Effector memory CD4-positive, alpha-beta T cell (primary cell): ENCODE measurements around the gene SMG7.

Experiments used
- DNase-seq, 3 donors: peaks; one replicate each; pipeline ENCODE4 v3.0.0-alpha.2; 2020
- H3K27ac ChIP-seq: 2 replicates; pipeline ENCODE4 v1.7.0; 2013; ENCODE audit warnings: mild to moderate bottlenecking, low read length, moderate library complexity; ENCODE audit not compliant: insufficient read depth, poor library complexity, severe bottlenecking
- H3K27me3 ChIP-seq: replicated peaks from 2 replicates; pipeline ENCODE4 v1.7.0; 2013; ENCODE audit warnings: mild to moderate bottlenecking, low read length; ENCODE audit not compliant: insufficient read depth, control insufficient read depth, poor library complexity, severe bottlenecking
- H3K36me3 ChIP-seq: 2 replicates; pipeline ENCODE4 v1.7.0; 2013; ENCODE audit warnings: mild to moderate bottlenecking, low read length, moderate library complexity; ENCODE audit not compliant: control insufficient read depth, insufficient read depth
- H3K4me1 ChIP-seq: 2 replicates; pipeline ENCODE4 v1.7.0; 2013; ENCODE audit warnings: low read length, mild to moderate bottlenecking; ENCODE audit not compliant: control insufficient read depth, insufficient read depth, poor library complexity, severe bottlenecking
- H3K4me3 ChIP-seq: 2 replicates; pipeline ENCODE4 v1.7.0; 2013; ENCODE audit warnings: low read length, low read depth, mild to moderate bottlenecking; ENCODE audit not compliant: insufficient read depth, poor library complexity, severe bottlenecking
- H3K9me3 ChIP-seq: 2 replicates; pipeline ENCODE4 v1.7.0; 2013; ENCODE audit warnings: mild to moderate bottlenecking, low read length, moderate library complexity; ENCODE audit not compliant: control insufficient read depth

SMG7 gene

DNA sequence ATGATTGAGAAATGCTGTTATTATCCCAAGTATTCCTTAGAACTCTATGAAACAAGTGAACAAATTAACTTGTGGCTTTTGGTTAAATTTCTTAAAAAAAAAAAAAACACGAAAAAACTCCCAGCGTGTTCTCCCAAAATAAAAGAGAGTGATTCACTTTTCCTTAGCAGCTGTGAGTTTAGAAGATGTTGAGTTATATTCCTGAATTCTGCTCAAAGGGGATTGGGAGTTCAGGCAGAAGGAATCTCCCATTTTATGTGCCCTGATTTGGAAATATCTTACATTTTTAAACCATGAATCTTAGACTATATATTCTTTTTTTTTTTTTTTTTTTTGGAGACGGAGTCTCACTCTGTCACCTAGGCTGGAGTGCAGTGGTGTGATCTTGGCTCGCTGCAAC, 34.3 kb downstream of the SMG7 start:
- no peak overlapping the region for H3K27ac ChIP-seq
- H3K36me3 ChIP-seq, result no peaks in the 10 kb centered on the region
- H3K4me3 ChIP-seq, result no peak overlapping the region
- no peak for DNase-seq
- no peaks in the 10 kb centered on the region for H3K4me1 ChIP-seq
- no peaks in the 10 kb centered on the region for H3K27me3 ChIP-seq
- no peaks in the 10 kb centered on the region for H3K9me3 ChIP-seq

DNA sequence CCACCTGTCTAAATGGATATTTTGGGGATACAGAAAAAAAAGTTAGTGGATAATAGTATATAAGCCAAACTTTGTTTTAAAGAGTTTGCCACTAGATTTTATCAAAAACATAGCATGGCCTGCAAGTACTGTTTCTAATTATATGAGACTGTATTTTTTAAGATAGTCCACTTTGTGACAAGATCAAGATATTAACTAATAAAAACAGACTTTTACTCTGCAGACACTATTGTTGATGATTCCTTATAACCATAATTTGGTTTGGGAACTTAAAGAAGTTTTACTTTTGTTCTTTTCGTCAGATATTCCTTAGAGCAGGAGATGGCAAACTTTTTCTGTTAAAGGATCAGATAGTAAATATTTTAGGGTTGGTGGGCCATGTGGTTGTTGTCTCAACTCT, 36.4 kb downstream of the SMG7 start:
- H3K4me1 ChIP-seq, result no peaks in the 10 kb centered on the region
- no peaks in the 10 kb centered on the region for H3K27me3 ChIP-seq
- no peak overlapping the region for H3K4me3 ChIP-seq
- no peaks in the 10 kb centered on the region for H3K36me3 ChIP-seq
- H3K27ac ChIP-seq, result no peak overlapping the region
- DNase-seq, result no peak
- H3K9me3 ChIP-seq, result no peaks in the 10 kb centered on the region

DNA sequence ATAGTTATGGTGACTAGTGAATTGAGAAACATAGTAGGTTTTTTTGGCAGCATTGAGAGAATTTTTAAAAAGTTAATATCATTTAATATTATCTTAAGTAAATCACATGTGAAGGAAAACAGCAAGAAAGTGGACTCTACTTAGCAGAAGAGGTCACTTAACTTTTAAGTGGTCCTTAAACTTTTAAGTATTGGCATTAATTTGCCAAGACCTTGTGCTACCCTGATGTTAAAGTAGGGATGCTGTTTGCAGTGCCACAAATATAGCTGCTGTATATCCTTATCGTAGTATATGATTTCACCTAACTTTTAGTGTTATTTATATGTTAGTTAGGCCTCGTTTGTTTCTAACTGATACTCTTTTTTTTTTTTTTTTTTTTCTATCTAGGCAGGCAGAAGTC, 40.2 kb downstream of the SMG7 start:
- Histone ChIP-seq H3K27me3 (no peaks in the 10 kb centered on the region), H3K9me3 (no peaks in the 10 kb centered on the region), H3K36me3 (peaks cover 26% of the 10 kb centered on the region), H3K4me3 (no peak overlapping the region), H3K27ac (no peak overlapping the region), H3K4me1 (no peaks in the 10 kb centered on the region)
- no peak for DNase-seq

DNA sequence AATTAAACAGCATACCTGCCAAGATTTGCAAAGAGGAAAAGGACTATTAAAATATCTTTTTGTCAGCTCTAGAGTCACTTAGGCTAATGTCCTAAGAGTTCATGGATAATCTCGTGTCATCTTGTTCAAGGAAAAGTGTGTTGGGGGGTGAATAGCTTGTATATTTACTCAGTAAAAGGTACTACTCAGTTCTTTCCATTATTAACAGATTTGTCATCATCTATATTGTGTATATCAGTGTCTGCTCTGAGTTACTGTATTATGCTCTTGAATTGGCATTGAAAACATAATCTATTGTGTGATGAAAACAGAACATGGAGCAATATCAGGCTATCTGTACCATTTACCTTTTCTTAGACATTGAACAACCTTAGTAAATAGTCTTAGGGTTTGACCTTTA, 41.9 kb downstream of the SMG7 start:
- Histone ChIP-seq H3K4me1 (no peaks in the 10 kb centered on the region), H3K36me3 (peaks cover 35% of the 10 kb centered on the region), H3K9me3 (no peaks in the 10 kb centered on the region), H3K27me3 (no peaks in the 10 kb centered on the region), H3K27ac (no peak overlapping the region), H3K4me3 (no peak overlapping the region)
- no peak for DNase-seq

DNA sequence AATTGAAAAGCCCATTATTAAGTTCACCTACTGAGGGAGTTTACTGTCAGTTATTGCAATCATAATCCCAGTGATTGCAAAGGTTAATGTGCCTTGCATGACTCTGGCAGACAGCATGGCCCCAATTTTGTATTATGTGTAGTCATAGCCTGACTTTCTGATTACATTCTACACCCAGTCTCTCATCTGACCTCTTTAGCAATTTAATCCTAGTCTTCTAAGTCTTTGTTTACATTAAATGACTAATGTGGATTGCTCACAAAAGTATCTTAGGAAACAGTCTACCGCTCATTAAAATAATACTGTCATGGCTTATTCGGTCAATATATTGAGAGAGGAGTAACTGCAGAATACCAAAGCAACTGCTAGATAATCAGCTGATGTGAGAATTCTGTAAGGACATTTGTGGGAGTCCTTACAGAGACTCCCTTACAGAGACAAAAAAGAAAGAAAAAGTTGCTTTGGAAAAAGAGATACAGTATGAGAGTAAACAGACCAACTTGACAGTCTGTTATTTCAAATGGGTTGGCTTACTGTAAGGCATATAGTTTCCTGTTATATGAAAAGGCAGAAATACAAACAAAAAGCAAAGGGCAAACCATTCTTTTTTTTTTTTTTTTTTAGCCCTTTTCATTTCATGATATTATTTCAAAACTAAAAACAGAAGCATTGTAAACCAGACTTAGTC, 42.8 kb downstream of the SMG7 start:
- peaks cover 42% of the 10 kb centered on the region for H3K36me3 ChIP-seq

DNA sequence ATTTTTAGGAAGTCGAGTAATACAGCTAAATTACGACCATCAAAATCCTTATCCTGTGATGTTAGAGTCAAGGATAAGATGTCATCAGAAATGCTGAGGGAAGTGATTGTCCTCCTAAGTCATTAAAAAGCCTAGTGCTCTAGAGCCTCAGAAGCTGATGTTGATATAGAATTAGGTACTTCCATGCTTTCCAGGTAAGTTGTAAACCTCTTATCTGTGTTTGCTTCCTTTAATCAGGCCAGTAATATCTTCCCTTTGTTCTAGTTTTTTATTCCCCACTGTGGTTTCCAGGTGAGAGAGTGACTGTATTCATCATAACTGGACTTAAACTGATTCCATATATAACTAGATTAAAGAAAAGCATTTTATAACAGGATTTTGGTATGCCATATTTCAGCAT, 44.4 kb downstream of the SMG7 start:
- H3K4me3 ChIP-seq, result no peak overlapping the region
- no peak for DNase-seq
- H3K9me3 ChIP-seq, result no peaks in the 10 kb centered on the region
- H3K4me1 ChIP-seq, result no peaks in the 10 kb centered on the region
- no peaks in the 10 kb centered on the region for H3K27me3 ChIP-seq
- H3K27ac ChIP-seq, result no peak overlapping the region
- H3K36me3 ChIP-seq, result peaks cover 48% of the 10 kb centered on the region

More for the DNA sequence above, 42.8 kb downstream of the SMG7 start:
- Histone ChIP-seq H3K27me3 (no peaks in the 10 kb centered on the region), H3K4me3 (no peak overlapping the region), H3K27ac (no peak overlapping the region), H3K9me3 (no peaks in the 10 kb centered on the region), H3K4me1 (no peaks in the 10 kb centered on the region)
- DNase-seq, result no peak

DNA sequence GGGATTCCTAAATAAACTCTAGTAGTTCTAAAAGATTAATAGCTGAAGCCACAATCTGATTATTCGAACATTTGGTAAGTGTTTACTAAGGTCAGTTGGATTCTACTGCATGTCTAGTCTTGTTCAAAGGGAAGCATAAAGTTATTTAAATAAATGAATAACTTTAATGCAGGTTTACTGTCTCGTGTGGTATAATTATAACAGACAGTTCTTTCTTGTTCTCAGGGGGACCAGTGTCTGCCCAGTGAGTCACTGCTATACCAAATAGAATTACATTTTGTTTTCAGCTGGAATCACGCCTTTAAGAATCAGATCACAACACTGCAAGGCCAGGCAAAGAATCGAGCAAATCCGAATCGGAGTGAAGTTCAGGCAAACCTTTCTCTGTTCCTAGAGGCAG, 45.1 kb downstream of the SMG7 start:
- H3K27ac ChIP-seq, result no peak overlapping the region
- no peak overlapping the region for H3K4me3 ChIP-seq

DNA sequence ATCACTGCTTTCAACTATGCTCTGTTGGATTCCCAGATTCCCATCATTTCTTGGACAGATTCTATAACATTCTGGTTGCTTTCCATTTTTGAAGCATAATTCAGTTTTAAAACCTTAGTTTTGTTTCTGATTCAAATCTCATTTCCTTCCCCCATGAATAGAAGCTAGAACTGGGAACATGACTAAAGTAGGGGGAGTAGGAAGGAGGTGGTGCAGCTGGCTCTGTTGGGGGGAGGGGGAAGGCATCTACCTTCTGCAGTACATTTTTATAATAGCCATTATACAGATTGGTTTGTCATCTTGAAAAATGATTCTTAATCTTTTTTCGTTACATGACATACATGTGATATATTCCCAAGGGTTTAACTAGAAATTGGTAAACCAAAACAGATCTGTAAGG, 48.1 kb downstream of the SMG7 start:
- Histone ChIP-seq H3K4me3 (no peak overlapping the region), H3K9me3 (no peaks in the 10 kb centered on the region), H3K27me3 (no peaks in the 10 kb centered on the region), H3K27ac (no peak overlapping the region), H3K36me3 (peaks cover 49% of the 10 kb centered on the region), H3K4me1 (no peaks in the 10 kb centered on the region)
- DNase-seq, result no peak

More for the DNA sequence above, 45.1 kb downstream of the SMG7 start:
- Histone ChIP-seq H3K27me3 (no peaks in the 10 kb centered on the region), H3K9me3 (no peaks in the 10 kb centered on the region), H3K4me1 (no peaks in the 10 kb centered on the region), H3K36me3 (peaks cover 55% of the 10 kb centered on the region)
- DNase-seq, result no peak

DNA sequence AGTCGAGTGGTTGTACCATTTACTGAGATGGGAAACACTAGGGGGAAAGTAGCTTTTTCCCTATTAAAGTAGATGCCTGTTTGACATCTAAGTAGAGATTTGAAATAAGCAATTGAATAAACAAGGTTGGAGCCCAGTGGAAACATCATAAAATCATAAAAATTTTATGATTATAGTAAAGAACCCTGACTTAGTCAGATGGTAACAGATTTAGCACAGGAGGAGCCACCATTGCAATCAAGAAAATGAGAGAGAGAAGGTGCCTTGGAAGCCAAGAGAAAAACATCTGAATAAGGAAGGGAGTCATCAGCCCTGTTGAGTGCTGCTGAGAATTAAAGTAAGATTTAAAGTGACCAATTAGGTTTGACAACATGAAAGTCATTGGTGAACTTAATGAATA, 49.8 kb downstream of the SMG7 start:
- H3K4me1 ChIP-seq, result no peaks in the 10 kb centered on the region
- no peaks in the 10 kb centered on the region for H3K9me3 ChIP-seq
- H3K4me3 ChIP-seq, result no peak overlapping the region
- no peak for DNase-seq
- no peaks in the 10 kb centered on the region for H3K27me3 ChIP-seq
- peaks cover 41% of the 10 kb centered on the region for H3K36me3 ChIP-seq
- H3K27ac ChIP-seq, result no peak overlapping the region

DNA sequence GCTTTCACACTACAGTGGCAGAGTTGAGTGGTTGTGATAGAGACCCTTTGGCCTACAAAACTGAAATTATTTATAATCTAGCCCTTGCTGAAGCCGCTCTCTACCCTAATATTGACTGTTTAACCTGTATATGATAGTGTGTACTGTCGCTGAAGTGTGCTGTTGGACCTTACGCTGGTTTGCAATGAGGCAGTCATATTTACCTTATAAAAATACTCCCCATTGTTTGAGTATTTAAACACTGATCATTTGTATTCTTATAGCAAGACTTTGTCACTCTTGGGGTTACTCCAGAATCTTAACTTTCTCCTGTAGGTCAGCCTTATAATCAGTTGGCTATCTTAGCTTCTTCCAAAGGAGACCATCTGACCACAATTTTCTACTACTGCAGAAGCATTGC, 56.3 kb downstream of the SMG7 start:
- no peak overlapping the region for H3K27ac ChIP-seq
- no peaks in the 10 kb centered on the region for H3K9me3 ChIP-seq
- no peaks in the 10 kb centered on the region for H3K27me3 ChIP-seq
- H3K4me1 ChIP-seq, result no peaks in the 10 kb centered on the region
- no peak for DNase-seq
- H3K36me3 ChIP-seq, result peaks cover 58% of the 10 kb centered on the region
- no peak overlapping the region for H3K4me3 ChIP-seq
